GM18498 (cell line): ENCODE data around the gene TMEM132D.

Experiments
- ATAC-seq: cut with Tn5 transposase; IDR thresholded peaks from one replicate; pipeline ENCODE4 v1.9.1; 2021; ENCODE audit warnings: mild to moderate bottlenecking, moderate library complexity; ENCODE audit not compliant: unreplicated experiment

The TMEM132D gene

GRCh38 chr12:129873833-129874208 lies 30.0 kb downstream of the TMEM132D start:
- no peak for ATAC-seq

- ATAC-seq, result no peak
These were observed 30.6 kb downstream of the TMEM132D start for GRCh38 chr12:129873111-129873832.

GRCh38 chr12:129871991-129872972 lies 31.5 kb downstream of the TMEM132D start:
- no peak for ATAC-seq

- no peak for ATAC-seq
These were observed 33.0 kb downstream of the TMEM132D start for GRCh38 chr12:129870796-129871195.

- ATAC-seq, result no peak
These were observed 33.7 kb downstream of the TMEM132D start for GRCh38 chr12:129870136-129870535.

- no peak for ATAC-seq
These were observed 35.2 kb downstream of the TMEM132D start for GRCh38 chr12:129868575-129868974.

- no peak for ATAC-seq
These were observed 39.9 kb downstream of the TMEM132D start for GRCh38 chr12:129863938-129864337.

- no peak for ATAC-seq
These were observed 41.2 kb downstream of the TMEM132D start for GRCh38 chr12:129862561-129863175.

GRCh38 chr12:129861951-129862350 lies 41.9 kb downstream of the TMEM132D start:
- no peak for ATAC-seq

- ATAC-seq, result no peak
These were observed 49.2 kb downstream of the TMEM132D start for GRCh38 chr12:129854591-129854990.

- ATAC-seq, result no peak
These were observed 52.5 kb downstream of the TMEM132D start for GRCh38 chr12:129851296-129851695.

- no peak for ATAC-seq
These were observed 54.9 kb downstream of the TMEM132D start for GRCh38 chr12:129848876-129849275.

- no peak for ATAC-seq
These were observed 56.8 kb downstream of the TMEM132D start for GRCh38 chr12:129847063-129847462.

- ATAC-seq, result no peak
These were observed 59.1 kb downstream of the TMEM132D start for GRCh38 chr12:129844662-129845220.

GRCh38 chr12:129841251-129841650 lies 62.6 kb downstream of the TMEM132D start:
- ATAC-seq, result no peak

- ATAC-seq, result no peak
These were observed 63.5 kb downstream of the TMEM132D start for GRCh38 chr12:129840145-129840884.

GRCh38 chr12:129839679-129840078 lies 64.1 kb downstream of the TMEM132D start:
- ATAC-seq, result no peak

- no peak for ATAC-seq
These were observed 72.5 kb downstream of the TMEM132D start for GRCh38 chr12:129831294-129831693.

GRCh38 chr12:129830796-129831195 lies 73.0 kb downstream of the TMEM132D start:
- ATAC-seq, result no peak

- ATAC-seq, result no peak
These were observed 75.9 kb downstream of the TMEM132D start for GRCh38 chr12:129827866-129828384.
